HepG2 (cell line): ENCODE data around the gene ESYT1. TPM values are rescaled to one million over a fixed set of nuclear protein-coding genes. Genes with fewer than 3 reads are reported as not detected.

Experiments used
- ARNT ChIP-seq: fragments of 450-650 bp; IDR thresholded peaks from 2 replicates; pipeline ENCODE4 v1.6.1; 2017
- ESRRA ChIP-seq: sonication (generic); formaldehyde crosslinking; IDR thresholded peaks from 2 replicates; pipeline ENCODE4 v1.5.1; 2020; ENCODE audit warnings: mild to moderate bottlenecking, low read depth, missing genetic modification reagents
- JUND ChIP-seq: sonication (generic); formaldehyde crosslinking; IDR thresholded peaks from 2 replicates; pipeline ENCODE4 v1.8.0; 2022; ENCODE audit warnings: mild to moderate bottlenecking, missing genetic modification reagents
- LCORL ChIP-seq, 2 experiments: fragments of 450-650 bp in 1 of 2; sonication (generic) in 1 of 2; formaldehyde crosslinking in 1 of 2; IDR thresholded peaks; 2 replicates each; pipeline versions ENCODE4 v1.5.0 to v1.6.1; 2017 to 2020; ENCODE audit warnings: antibody characterized with exemption in 1 of 2, missing genetic modification reagents in 1 of 2
- ONECUT2 ChIP-seq: sonication (generic); formaldehyde crosslinking; IDR thresholded peaks from 2 replicates; pipeline ENCODE4 v1.4.0; 2020; ENCODE audit warnings: missing genetic modification reagents
- RBM39 ChIP-seq: fragments of 200-400 bp; formaldehyde crosslinking; IDR thresholded peaks from one replicate; pipeline ENCODE4 v1.6.1; 2018; ENCODE audit warnings: antibody characterized with exemption, mild to moderate bottlenecking, low read depth, low read length; ENCODE audit not compliant: poor library complexity, severe bottlenecking
- RXRA ChIP-seq: sonication (generic); formaldehyde crosslinking; IDR thresholded peaks from 2 replicates; pipeline ENCODE4 v1.5.1; 2020; ENCODE audit warnings: missing genetic modification reagents
- SSRP1 ChIP-seq: IDR thresholded peaks from 2 replicates; pipeline ENCODE4 v1.6.1; 2016; ENCODE audit warnings: control low read depth
- ZNF44 ChIP-seq: sonication (generic); formaldehyde crosslinking; IDR thresholded peaks from 2 replicates; pipeline ENCODE4 v1.5.1; 2020; ENCODE audit warnings: mild to moderate bottlenecking, missing genetic modification reagents
- ZNF879 ChIP-seq: sonication (generic); formaldehyde crosslinking; IDR thresholded peaks from 2 replicates; pipeline ENCODE4 v1.8.1; 2023; ENCODE audit warnings: missing genetic modification reagents
- polyA plus RNA-seq, 8 experiments: library from polyadenylated mRNA; depleted of rRNA in 3 of 8; stranded (reverse) in 7 of 8; unstranded in 1 of 8; fragments of >200 nt; fragmentation: Illumina TruSeq in 4 of 8; extraction: Trizol in 4 of 8; gene quantifications; 2 replicates each; pipeline versions ENCODE4 v1.2.1 to v1.2.3, GENCODE V29; 2011 to 2016; ENCODE audit warnings: low read depth in 4 of 8, missing spikeins in 1 of 8, mixed read lengths in 1 of 8; ENCODE audit not compliant: insufficient read depth in 1 of 8
- total RNA-seq, 5 experiments: library from RNA; depleted of rRNA; stranded (reverse); fragments of >200 nt; fragmentation: Illumina TruSeq; extraction: Trizol; gene quantifications; 2 replicates each; pipeline ENCODE4 v1.2.3, GENCODE V29; 2016; ENCODE audit warnings: low read depth in 1 of 5
- TF ChIP-seq, protein P1 (sequence below): sonication (generic); formaldehyde crosslinking; IDR thresholded peaks from 2 replicates; pipeline ENCODE4 v1.4.0; 2020; ENCODE audit warnings: mild to moderate bottlenecking, missing genetic modification reagents
- TF ChIP-seq, protein P2 (sequence below): IDR thresholded peaks from 2 replicates; pipeline ENCODE4 v1.6.1; 2016; ENCODE audit warnings: missing genetic modification reagents, missing compliant biosample characterization
- TF ChIP-seq, protein P3 (sequence below): sonication (generic); formaldehyde crosslinking; IDR thresholded peaks from 2 replicates; pipeline ENCODE4 v1.9.0; 2021; ENCODE audit warnings: missing genetic modification reagents, mild to moderate bottlenecking, borderline replicate concordance
- TF ChIP-seq, protein P4 (sequence below): sonication (generic); formaldehyde crosslinking; IDR thresholded peaks from 2 replicates; pipeline ENCODE4 v1.4.0; 2020; ENCODE audit warnings: mild to moderate bottlenecking, missing genetic modification reagents
- TF ChIP-seq, protein P5 (sequence below): sonication (generic); formaldehyde crosslinking; IDR thresholded peaks from 2 replicates; pipeline ENCODE4 v1.5.1; 2020; ENCODE audit warnings: missing genetic modification reagents, mild to moderate bottlenecking, borderline replicate concordance
- TF ChIP-seq, protein P6 (sequence below): sonication (generic); formaldehyde crosslinking; IDR thresholded peaks from 2 replicates; pipeline ENCODE4 v1.9.0; 2021; ENCODE audit warnings: missing genetic modification reagents, borderline replicate concordance

Gene ESYT1
- total and polyA plus RNA-seq, 2 of the 13 experiments (the other 11 are each of a cell fraction or from before 2014, with no cell fraction given), result 66.9 to 71.0 TPM

DNA sequence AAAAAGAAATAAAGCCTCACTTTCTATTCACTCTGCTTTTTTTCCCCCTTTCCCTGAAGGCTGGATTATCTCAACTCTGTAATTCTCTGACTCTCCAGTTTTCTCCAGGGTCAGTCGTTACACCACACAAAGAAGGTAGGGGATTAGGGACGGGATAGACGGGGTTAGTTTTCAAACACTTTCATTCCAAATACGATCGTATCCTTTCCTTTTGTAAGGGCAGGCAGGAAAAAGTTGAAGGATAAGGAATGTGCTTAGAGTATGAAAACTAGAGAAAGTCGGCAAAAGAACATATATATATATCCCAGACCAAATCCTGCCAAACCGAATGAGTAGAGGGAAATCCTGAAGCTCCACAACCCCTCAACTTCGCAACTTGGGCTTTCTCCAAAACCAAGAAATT, 581 bp upstream of the ESYT1 start (continued):
- TF ChIP-seq, protein P1, sequence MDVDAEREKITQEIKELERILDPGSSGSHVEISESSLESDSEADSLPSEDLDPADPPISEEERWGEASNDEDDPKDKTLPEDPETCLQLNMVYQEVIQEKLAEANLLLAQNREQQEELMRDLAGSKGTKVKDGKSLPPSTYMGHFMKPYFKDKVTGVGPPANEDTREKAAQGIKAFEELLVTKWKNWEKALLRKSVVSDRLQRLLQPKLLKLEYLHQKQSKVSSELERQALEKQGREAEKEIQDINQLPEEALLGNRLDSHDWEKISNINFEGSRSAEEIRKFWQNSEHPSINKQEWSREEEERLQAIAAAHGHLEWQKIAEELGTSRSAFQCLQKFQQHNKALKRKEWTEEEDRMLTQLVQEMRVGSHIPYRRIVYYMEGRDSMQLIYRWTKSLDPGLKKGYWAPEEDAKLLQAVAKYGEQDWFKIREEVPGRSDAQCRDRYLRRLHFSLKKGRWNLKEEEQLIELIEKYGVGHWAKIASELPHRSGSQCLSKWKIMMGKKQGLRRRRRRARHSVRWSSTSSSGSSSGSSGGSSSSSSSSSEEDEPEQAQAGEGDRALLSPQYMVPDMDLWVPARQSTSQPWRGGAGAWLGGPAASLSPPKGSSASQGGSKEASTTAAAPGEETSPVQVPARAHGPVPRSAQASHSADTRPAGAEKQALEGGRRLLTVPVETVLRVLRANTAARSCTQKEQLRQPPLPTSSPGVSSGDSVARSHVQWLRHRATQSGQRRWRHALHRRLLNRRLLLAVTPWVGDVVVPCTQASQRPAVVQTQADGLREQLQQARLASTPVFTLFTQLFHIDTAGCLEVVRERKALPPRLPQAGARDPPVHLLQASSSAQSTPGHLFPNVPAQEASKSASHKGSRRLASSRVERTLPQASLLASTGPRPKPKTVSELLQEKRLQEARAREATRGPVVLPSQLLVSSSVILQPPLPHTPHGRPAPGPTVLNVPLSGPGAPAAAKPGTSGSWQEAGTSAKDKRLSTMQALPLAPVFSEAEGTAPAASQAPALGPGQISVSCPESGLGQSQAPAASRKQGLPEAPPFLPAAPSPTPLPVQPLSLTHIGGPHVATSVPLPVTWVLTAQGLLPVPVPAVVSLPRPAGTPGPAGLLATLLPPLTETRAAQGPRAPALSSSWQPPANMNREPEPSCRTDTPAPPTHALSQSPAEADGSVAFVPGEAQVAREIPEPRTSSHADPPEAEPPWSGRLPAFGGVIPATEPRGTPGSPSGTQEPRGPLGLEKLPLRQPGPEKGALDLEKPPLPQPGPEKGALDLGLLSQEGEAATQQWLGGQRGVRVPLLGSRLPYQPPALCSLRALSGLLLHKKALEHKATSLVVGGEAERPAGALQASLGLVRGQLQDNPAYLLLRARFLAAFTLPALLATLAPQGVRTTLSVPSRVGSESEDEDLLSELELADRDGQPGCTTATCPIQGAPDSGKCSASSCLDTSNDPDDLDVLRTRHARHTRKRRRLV (CRISPR knock-in tag), result peak; percentile 34; the same call in 1 of the 2 replicates
- TF ChIP-seq, protein P2, sequence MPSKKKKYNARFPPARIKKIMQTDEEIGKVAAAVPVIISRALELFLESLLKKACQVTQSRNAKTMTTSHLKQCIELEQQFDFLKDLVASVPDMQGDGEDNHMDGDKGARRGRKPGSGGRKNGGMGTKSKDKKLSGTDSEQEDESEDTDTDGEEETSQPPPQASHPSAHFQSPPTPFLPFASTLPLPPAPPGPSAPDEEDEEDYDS (CRISPR knock-in tag), result no peak
- TF ChIP-seq SSRP1 (CRISPR knock-in tag) (no peak), ONECUT2 (CRISPR knock-in tag) (no peak), RXRA (CRISPR knock-in tag) (no peak), ARNT (no peak), ESRRA (CRISPR knock-in tag) (0 out of 2 replicates have a peak, but pooled peaks have one; percentile 10), ZNF44 (CRISPR knock-in tag) (0 out of 2 replicates have a peak, but pooled peaks have one; percentile 3), JUND (no peak), RBM39 (no peak), LCORL (IDR thresholded peaks at IDR 0.05) (no peak), LCORL (CRISPR knock-in tag; IDR thresholded peaks at IDR 0.05) (0 out of 2 replicates have a peak, but pooled peaks have one; percentile 14), ZNF879 (no peak)
- TF ChIP-seq, protein P3, sequence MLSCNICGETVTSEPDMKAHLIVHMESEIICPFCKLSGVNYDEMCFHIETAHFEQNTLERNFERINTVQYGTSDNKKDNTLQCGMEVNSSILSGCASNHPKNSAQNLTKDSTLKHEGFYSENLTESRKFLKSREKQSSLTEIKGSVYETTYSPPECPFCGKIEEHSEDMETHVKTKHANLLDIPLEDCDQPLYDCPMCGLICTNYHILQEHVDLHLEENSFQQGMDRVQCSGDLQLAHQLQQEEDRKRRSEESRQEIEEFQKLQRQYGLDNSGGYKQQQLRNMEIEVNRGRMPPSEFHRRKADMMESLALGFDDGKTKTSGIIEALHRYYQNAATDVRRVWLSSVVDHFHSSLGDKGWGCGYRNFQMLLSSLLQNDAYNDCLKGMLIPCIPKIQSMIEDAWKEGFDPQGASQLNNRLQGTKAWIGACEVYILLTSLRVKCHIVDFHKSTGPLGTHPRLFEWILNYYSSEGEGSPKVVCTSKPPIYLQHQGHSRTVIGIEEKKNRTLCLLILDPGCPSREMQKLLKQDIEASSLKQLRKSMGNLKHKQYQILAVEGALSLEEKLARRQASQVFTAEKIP (CRISPR knock-in tag), result no peak
- TF ChIP-seq, protein P4, sequence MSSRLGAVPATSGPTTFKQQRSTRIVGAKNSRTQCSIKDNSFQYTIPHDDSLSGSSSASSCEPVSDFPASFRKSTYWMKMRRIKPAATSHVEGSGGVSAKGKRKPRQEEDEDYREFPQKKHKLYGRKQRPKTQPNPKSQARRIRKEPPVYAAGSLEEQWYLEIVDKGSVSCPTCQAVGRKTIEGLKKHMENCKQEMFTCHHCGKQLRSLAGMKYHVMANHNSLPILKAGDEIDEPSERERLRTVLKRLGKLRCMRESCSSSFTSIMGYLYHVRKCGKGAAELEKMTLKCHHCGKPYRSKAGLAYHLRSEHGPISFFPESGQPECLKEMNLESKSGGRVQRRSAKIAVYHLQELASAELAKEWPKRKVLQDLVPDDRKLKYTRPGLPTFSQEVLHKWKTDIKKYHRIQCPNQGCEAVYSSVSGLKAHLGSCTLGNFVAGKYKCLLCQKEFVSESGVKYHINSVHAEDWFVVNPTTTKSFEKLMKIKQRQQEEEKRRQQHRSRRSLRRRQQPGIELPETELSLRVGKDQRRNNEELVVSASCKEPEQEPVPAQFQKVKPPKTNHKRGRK, result no peak
- TF ChIP-seq, protein P5, sequence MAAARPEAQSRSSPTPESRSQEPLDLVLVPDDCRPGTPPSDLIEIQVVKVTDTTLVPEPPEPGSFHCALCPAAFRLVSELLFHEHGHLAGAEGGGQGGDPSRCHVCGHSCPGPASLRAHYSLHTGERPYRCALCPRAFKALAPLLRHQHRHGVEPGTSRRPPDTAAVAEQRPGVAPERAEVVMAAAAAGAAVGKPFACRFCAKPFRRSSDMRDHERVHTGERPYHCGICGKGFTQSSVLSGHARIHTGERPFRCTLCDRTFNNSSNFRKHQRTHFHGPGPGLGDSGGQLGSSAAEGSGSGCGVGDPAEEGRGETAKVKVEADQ (CRISPR knock-in tag), result no peak
- TF ChIP-seq, protein P6, sequence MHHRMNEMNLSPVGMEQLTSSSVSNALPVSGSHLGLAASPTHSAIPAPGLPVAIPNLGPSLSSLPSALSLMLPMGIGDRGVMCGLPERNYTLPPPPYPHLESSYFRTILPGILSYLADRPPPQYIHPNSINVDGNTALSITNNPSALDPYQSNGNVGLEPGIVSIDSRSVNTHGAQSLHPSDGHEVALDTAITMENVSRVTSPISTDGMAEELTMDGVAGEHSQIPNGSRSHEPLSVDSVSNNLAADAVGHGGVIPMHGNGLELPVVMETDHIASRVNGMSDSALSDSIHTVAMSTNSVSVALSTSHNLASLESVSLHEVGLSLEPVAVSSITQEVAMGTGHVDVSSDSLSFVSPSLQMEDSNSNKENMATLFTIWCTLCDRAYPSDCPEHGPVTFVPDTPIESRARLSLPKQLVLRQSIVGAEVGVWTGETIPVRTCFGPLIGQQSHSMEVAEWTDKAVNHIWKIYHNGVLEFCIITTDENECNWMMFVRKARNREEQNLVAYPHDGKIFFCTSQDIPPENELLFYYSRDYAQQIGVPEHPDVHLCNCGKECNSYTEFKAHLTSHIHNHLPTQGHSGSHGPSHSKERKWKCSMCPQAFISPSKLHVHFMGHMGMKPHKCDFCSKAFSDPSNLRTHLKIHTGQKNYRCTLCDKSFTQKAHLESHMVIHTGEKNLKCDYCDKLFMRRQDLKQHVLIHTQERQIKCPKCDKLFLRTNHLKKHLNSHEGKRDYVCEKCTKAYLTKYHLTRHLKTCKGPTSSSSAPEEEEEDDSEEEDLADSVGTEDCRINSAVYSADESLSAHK (CRISPR knock-in tag), result no peak
